IPS DF 6.9 (cell line): ENCODE results near the gene SPRY4.
"Not testable (repeated sequence)": the region's sequence is repeated elsewhere in the genome, so short reads cannot be mapped to it uniquely, and the experiment has no call there.

ENCODE experiments used
- DNase-seq: peaks from one replicate; pipeline ENCODE4 v3.0.0-alpha.2; 2013; ENCODE audit warnings: low read depth, low spot score
- H3K27ac ChIP-seq: one replicate; pipeline ENCODE4 v1.5.1; 2013; ENCODE audit warnings: low read length, control low read depth
- H3K27me3 ChIP-seq: 2 replicates; pipeline ENCODE4 v1.6.1; 2013; ENCODE audit warnings: mild to moderate bottlenecking, low read length; ENCODE audit not compliant: control insufficient read depth, insufficient read depth
- H3K36me3 ChIP-seq: 2 replicates; pipeline ENCODE4 v1.6.1; 2013; ENCODE audit warnings: low read length; ENCODE audit not compliant: control insufficient read depth, insufficient read depth
- H3K4me1 ChIP-seq: 2 replicates; pipeline ENCODE4 v1.6.1; 2013; ENCODE audit warnings: low read length; ENCODE audit not compliant: control insufficient read depth, insufficient read depth
- H3K4me3 ChIP-seq: 2 replicates; pipeline ENCODE4 v1.5.1; 2013; ENCODE audit warnings: mild to moderate bottlenecking, low read length
- H3K9me3 ChIP-seq: 2 replicates; pipeline ENCODE4 v1.6.1; 2013; ENCODE audit warnings: low read length, inconsistent platforms; ENCODE audit not compliant: control insufficient read depth, insufficient read depth
- WGBS: extraction: QIAGEN DNeasy Blood & Tissue Kit; methylation state at CpG from one replicate; pipeline ENCODE4 v1.1.7; 2013; ENCODE audit warnings: mixed read lengths, missing lambda C conversion rate; ENCODE audit not compliant: insufficient read length, insufficient coverage; 5-methylcytosine and 5-hydroxymethylcytosine counted together

SPRY4 gene, protein sequence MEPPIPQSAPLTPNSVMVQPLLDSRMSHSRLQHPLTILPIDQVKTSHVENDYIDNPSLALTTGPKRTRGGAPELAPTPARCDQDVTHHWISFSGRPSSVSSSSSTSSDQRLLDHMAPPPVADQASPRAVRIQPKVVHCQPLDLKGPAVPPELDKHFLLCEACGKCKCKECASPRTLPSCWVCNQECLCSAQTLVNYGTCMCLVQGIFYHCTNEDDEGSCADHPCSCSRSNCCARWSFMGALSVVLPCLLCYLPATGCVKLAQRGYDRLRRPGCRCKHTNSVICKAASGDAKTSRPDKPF

DNA sequence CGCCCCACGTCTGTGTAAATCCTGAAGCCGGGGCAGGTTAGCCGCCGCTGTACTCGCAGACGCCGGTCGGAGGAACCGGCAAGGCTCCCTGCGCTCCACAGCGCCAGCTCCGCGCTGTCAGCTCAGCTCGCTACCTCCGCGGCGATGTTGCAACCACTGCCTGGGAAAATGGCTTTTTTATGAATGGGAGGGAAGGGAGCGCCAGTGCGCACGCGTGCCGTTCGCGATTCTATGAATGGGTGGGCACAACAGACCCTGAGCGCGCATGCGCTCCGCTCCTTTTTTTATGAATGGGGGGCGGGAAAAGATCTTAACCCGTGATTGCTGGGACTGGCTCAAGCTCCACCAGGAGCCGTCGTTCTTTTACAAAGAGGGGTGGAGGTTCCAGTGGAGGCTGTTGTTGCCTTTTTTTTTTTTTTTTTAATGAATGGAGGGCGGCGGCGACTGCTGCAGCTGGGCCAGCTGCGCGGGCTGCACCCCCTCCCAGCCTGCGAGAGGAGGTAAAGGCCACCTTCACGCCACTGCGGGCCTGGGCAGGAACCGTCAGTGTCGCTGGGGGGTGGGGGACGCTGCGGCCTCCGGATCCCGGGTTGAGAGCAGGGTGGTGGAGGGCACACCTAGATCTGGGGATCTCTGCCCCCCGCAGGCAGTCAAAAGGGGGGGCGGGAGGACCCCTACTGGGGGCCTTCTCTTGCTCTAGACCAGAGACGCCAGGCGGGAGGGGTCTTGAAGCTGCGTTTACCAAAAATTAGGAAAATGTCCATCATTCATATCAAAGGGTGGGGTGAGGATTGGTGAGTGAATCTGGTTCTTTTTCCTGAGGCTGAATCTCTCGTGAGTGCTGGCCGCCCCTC lies at the start of gene SPRY4:
Gene SPRY4, minus strand, starts transcription at position 151 of the 854 bp plus-strand sequence. CDS start 9,913 bp downstream, outside the sequence.
- Histone ChIP-seq H3K4me1 (peaks cover 8% of the 10 kb centered on the region; the same call in 1 of the 2 replicates), H3K4me3 (peak within 1 kb of the TSS; percentile 90), H3K27ac (no peak within 1 kb of the TSS), H3K9me3 (no peaks in the 10 kb centered on the region), H3K27me3 (no peaks in the 10 kb centered on the region), H3K36me3 (no peaks in the 10 kb centered on the region)
- no CpG with 5 or more reads among the region's 54 CpGs for WGBS
- peak; percentile 91 for DNase-seq

DNA sequence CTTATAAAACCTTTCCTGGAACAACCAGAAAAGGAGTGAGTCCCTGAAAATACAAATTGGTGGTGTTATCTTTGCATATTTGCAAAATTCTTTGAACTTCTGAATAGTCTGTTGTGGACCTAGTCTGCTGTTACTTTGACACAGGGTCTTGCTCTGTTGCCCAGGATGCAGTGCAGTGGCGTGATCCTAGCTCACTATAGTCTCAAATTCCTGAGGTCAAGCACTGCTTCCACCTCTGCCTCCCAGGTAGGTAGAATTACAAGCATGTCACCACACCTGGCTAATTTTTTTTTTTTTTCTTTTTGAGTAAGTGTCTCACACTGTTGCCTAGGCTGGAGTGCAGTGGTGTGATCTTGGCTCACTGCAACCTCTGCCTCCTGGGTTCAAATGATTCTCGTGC lies 43.7 kb upstream of the SPRY4 start:
- Histone ChIP-seq H3K27ac (no peak overlapping the region), H3K27me3 (no peaks in the 10 kb centered on the region), H3K9me3 (no peaks in the 10 kb centered on the region), H3K4me3 (no peak overlapping the region), H3K36me3 (no peaks in the 10 kb centered on the region), H3K4me1 (no peaks in the 10 kb centered on the region)
- DNase-seq, result no peak
- no CpG with 5 or more reads among the region's 2 CpGs for WGBS

DNA sequence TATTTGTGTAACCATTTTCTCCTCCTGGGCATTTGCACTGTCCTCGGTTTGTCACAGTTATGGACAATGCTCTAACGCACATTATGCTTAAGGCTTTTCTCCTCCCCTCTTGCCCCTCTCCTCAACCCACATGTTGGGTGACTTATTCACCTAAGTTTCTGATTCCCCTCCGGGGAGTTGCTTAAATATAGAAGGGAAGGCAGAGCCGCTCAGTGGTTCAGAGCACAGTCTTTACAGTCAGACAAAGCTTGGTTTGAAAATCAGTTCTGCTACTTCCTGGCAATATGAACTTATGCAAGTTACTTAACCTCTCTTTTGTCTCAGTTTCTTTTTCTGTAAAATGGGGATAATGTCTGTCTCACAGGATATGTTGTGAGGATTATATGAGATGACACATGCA lies 41.2 kb upstream of the SPRY4 start:
- Histone ChIP-seq H3K27me3 (no peaks in the 10 kb centered on the region), H3K4me3 (no peak overlapping the region), H3K27ac (no peak overlapping the region), H3K9me3 (no peaks in the 10 kb centered on the region), H3K36me3 (no peaks in the 10 kb centered on the region), H3K4me1 (0 out of 2 replicates have a peak, but pooled peaks cover 2% of the 10 kb centered on the region)
- no CpG with 5 or more reads among the region's 4 CpGs for WGBS
- DNase-seq, result no peak

DNA sequence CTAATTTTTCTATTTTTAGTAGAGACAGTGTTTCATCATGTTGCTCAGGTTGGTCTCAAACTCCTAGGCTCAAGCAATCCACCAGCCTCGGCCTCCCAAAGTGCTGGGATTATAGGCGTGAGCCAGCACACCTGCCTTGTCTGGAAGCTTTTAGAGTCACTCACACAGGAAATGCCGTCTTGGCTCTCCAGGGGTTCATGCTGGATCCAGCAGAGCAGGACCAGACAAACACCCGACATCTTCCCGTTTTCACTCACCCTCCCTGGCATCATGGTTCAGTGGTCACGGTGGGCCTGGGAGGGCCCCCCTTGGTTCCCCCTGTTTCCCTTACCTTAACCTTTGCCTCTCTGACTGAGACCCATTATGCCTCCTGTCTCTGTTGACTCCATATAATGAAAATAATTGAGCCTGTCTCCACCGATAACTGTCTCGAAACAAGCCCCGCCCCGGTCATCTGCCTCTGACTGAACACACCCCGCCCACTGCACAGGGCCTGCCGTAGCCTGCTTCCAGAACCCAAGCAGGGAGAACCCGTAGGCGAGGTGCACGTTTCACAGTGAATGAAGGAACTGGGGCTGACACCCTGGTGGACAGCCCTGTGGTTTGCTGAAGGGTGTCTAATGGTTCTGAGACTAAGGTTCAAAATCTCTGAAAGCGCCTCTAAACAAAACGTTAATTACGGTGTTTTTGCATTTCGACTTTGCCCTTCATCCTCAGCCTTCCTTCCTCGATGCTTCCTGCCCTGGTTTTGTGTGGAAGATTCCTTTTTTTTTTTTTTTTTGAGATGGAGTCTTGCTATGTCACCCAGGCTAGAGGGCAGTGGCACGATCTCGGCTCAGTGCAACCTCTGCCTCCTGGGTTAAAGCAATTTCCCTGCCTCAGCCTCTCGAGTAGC lies 39.7 kb upstream of the SPRY4 start:
- H3K27ac ChIP-seq, result no peak overlapping the region
- WGBS, result no CpG with 5 or more reads among the region's 23 CpGs
- no peak for DNase-seq
- H3K36me3 ChIP-seq, result no peaks in the 10 kb centered on the region
- H3K4me3 ChIP-seq, result no peak overlapping the region
- H3K4me1 ChIP-seq, result 0 out of 2 replicates have a peak, but pooled peaks cover 2% of the 10 kb centered on the region
- H3K27me3 ChIP-seq, result no peaks in the 10 kb centered on the region
- H3K9me3 ChIP-seq, result no peaks in the 10 kb centered on the region

DNA sequence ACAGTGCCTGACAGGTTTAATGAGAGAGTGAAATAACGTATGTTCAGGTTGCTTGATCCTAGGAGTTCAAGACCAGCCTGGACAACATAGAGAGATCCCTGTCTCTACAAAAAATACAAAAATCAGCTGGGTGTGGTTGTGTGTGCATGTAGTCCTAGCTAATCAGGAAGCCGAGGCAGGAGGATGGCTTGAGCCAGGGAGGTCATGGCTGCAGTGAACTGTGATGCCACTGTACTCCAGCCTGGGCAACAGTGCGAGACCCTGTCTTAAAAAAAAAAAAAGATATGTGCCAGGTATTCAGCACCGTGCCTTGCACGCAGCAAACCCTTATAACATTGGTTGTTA lies 38.8 kb upstream of the SPRY4 start:
- Histone ChIP-seq H3K27ac (peak overlapping the region; percentile 26), H3K4me3 (no peak overlapping the region), H3K36me3 (no peaks in the 10 kb centered on the region), H3K9me3 (no peaks in the 10 kb centered on the region), H3K4me1 (0 out of 2 replicates have a peak, but pooled peaks cover 2% of the 10 kb centered on the region), H3K27me3 (no peaks in the 10 kb centered on the region)
- DNase-seq, result no peak
- WGBS, result no CpG with 5 or more reads among the region's 5 CpGs

DNA sequence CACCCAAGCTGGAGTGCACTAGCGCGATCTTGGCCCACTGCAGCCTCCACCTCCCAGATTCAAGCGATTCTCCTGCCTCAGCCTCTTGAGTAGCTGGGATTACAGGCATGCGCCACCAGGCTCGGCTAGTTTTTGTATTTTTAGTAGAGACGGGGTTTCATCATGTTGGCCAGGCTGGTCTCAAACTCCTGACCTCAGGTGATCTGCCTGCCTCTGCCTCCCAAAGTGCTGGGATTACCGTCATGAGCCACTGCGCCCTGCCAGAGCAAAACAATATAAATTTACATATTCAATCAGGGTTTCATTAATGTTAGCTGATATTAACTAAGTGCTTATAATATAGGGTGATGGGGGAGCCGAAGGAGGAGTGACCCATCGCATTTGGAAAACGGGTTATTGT lies 37.4 kb upstream of the SPRY4 start:
- DNase-seq, H3K4me3 ChIP-seq, H3K9me3 ChIP-seq, H3K27me3 ChIP-seq, H3K36me3 ChIP-seq, H3K4me1 ChIP-seq: not testable (repeated sequence)
- peak overlapping the region; percentile 75 for H3K27ac ChIP-seq
- WGBS, result no CpG with 5 or more reads among the region's 11 CpGs

DNA sequence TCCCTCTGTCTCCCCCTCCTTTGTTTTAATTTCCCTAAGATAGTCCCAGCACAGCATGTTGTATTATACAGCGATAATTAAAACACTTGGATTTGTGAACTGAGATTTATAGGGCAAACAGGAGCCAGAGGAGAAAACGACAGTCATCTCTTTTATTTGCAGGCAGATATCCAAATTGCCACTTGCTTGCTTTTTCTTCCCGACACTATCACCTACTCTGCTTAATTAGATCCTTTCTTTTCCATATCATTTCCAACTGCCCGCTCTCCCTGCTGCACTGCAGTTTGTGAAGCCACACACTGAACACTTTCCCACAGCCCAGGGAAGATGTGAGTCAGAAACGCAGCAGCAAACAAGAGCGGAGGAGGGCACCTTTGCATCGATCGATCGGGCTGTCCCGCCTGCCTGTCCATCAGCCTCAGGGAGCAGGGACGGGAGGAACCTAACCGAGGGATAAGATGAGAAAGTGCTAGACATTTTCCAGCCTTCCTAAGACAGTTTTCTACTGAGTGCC lies 35.8 kb upstream of the SPRY4 start:
- no CpG with 5 or more reads among the region's 12 CpGs for WGBS
- 0 out of 2 replicates have a peak, but pooled peaks cover 4% of the 10 kb centered on the region for H3K4me1 ChIP-seq
- DNase-seq, result no peak
- H3K9me3 ChIP-seq, result no peaks in the 10 kb centered on the region
- H3K27me3 ChIP-seq, result no peaks in the 10 kb centered on the region
- no peaks in the 10 kb centered on the region for H3K36me3 ChIP-seq
- no peak overlapping the region for H3K27ac ChIP-seq
- H3K4me3 ChIP-seq, result no peak overlapping the region

DNA sequence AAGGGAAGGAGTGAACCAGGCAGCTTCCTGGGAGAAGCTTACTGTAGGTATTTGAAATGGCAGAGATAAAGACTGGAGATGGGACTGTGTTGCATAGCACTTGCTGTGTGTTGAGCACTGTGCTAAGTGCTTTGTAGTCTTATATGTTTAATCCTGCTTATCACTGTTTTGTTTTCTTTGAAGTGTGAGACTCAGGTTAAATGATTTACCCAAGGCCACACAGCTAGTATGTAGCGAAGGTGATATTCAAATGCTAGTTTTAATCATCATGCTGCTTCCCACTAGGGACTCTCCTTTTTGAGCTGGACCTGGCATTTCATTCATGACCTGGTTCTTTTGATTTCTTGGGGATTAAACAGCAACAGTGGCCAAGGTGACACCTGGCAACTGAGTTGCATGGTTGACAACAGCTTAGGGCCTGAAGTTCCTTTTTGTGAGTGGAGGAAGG lies 35.3 kb upstream of the SPRY4 start:
- H3K4me3 ChIP-seq, result no peak overlapping the region
- no peaks in the 10 kb centered on the region for H3K9me3 ChIP-seq
- no peak overlapping the region for H3K27ac ChIP-seq
- H3K36me3 ChIP-seq, result no peaks in the 10 kb centered on the region
- no CpG with 5 or more reads among the region's 1 CpG for WGBS
- no peaks in the 10 kb centered on the region for H3K27me3 ChIP-seq
- H3K4me1 ChIP-seq, result 0 out of 2 replicates have a peak, but pooled peaks cover 4% of the 10 kb centered on the region
- DNase-seq, result no peak

DNA sequence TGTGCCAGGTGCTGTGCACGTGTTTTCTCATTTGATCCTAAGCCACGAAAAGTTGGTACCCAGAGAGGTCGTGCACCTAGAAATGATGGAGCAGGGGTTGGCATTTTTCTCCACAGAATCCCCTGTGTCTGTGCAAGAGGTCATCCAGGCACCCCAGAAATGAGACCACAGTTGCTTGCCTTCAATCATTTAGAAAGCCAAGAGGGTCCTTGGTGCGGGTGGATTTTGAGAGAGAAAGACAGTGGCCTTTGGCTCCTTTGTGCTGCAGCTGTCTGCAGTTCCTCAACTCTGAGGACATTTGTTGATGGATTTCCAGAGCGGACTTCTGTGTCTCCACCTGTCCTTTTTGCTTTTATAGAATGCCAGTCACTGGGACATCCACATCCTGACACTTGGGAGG lies 33.8 kb upstream of the SPRY4 start:
- no CpG with 5 or more reads among the region's 5 CpGs for WGBS

DNA sequence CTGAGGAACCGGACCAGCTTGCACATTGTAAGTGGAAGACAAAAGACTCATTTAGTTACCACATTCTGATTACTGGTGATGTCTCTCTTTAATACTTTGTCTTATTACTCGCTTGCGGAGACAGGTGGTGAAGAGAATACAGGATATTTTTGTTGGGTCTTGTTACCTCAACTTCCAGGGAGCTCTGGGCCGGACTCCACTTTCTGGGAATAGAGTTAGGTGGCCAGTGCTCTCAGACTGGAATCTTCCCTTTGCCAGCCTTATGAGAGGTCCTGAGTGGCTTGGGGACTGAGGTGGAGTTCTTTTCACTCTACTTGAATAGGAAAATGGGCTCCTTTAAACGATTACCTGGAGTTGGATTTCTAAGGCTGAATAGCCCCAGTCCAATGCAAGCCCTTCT lies 33.3 kb upstream of the SPRY4 start:
- no peak overlapping the region for H3K27ac ChIP-seq
- no peak for DNase-seq
- H3K9me3 ChIP-seq, result no peaks in the 10 kb centered on the region
- 0 out of 2 replicates have a peak, but pooled peaks cover 4% of the 10 kb centered on the region for H3K4me1 ChIP-seq
- no CpG with 5 or more reads among the region's 5 CpGs for WGBS
- H3K27me3 ChIP-seq, result no peaks in the 10 kb centered on the region
- H3K36me3 ChIP-seq, result no peaks in the 10 kb centered on the region
- no peak overlapping the region for H3K4me3 ChIP-seq

More for the DNA sequence above, 33.8 kb upstream of the SPRY4 start:
- H3K36me3 ChIP-seq, result no peaks in the 10 kb centered on the region
- H3K9me3 ChIP-seq, result no peaks in the 10 kb centered on the region
- no peak for DNase-seq
- 0 out of 2 replicates have a peak, but pooled peaks cover 4% of the 10 kb centered on the region for H3K4me1 ChIP-seq
- no peaks in the 10 kb centered on the region for H3K27me3 ChIP-seq
- H3K27ac ChIP-seq, result no peak overlapping the region
- no peak overlapping the region for H3K4me3 ChIP-seq
